Germinal center (tissue), 1 donor: ENCODE measurements around the gene ALDH3B1.

Experiments
- DNase-seq: peaks from one replicate; pipeline ENCODE4 v3.0.0; 2012; ENCODE audit warnings: mixed read lengths, low spot score

Gene ALDH3B1

GRCh38 chr11:67997475-67997921 lies 12.6 kb upstream of the ALDH3B1 start:
- no peak for DNase-seq

GRCh38 chr11:67998150-67999045 lies 11.7 kb upstream of the ALDH3B1 start:
- no peak for DNase-seq

DNA sequence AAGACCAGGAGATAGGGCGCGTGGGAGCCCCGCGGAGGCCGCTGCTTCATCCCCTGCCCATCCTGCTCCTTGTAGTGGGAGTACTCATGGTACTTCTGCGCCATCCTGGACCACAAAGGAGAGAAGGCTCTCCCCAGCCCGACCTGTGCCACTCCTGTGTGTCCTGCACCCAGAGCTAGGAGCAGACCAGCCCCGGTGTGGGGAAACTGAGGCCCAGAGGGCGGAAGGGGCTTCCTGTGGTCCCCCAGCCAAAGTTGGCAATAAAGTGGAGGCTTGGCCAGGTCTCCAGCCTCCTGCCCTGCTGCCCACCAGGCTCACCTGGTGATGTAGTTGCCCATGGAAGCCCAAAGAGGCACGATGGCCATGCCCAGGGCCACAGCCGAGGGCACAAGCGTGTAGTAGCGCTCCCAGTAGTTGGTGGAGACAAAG lies 10.9 kb upstream of the ALDH3B1 start:
- DNase-seq: no peak

DNA sequence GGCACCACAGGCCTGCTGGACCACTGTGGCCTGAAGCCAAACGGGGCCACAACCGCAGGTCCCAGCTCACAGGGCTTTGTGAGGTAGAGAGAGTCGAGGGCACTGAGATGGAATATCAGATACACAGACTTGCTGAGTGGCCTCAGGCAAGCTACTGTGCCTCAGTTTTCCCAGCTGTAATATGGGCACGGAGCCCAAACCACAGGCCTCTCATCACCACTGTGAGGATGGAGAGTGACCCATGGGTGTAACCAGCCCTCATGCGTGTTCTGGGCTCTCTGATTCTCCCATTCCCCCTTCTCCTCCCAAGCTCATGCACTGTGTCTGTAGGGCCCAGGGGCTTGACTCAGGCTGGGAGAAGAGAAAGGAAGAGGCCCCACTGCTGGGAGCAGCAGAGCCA lies 10.4 kb upstream of the ALDH3B1 start:
- DNase-seq: no peak

- peak; percentile 79 for DNase-seq
Observed at GRCh38 chr11:68002575-68002937, 7.6 kb upstream of the ALDH3B1 start.

DNA sequence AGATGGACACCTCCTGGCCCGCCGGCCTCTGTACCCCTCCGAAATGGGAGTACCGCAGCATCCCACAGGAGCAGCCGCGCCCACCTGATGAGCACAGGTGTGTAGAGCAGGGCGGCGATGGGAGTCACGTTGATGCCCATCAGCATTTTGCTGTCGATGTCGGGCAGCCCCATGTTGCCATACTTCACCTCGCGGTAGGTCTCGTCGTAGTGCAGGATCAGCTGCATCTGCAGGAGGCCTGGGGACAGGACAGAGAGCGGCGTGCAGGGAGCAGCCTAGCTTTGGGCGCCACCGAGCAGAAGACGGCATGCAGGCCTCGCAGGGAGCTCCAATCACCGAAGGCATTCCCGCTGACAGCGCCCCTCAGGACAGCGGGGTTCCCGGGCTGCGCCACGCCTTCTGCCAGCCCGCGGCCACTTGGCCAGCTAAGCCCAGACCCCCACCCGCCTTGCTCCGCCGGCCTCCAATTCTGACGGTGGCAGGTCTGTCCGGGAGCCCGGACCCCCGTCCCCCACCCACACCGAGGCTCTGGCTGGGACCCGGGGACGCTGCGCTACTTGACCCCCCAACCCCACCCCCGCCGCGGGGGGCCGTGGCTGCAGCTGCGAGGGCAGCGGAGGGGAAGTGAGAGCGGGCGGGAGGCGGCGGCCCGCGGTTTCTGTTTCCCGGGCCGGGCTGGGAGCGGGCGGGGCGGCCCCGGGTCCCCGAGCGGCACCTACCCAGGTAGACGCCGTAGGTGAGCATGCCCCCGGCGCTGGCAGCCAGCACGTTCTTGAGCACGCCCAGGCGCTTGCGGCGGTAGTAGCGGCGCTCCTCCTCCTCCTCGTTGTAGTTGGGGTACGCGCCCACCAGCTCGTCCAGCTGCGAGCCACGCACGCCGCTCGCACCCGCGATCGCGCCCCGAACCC lies 6.9 kb upstream of the ALDH3B1 start:
- DNase-seq: peak; percentile 72

GRCh38 chr11:68003846-68004550 lies 6.1 kb upstream of the ALDH3B1 start, which contains the start of gene UNC93B1:
UNC93B1 (minus strand) TSS chr11:68004097; CDS start chr11:68004043, 54 bp downstream.
- peak; percentile 69 for DNase-seq

DNA sequence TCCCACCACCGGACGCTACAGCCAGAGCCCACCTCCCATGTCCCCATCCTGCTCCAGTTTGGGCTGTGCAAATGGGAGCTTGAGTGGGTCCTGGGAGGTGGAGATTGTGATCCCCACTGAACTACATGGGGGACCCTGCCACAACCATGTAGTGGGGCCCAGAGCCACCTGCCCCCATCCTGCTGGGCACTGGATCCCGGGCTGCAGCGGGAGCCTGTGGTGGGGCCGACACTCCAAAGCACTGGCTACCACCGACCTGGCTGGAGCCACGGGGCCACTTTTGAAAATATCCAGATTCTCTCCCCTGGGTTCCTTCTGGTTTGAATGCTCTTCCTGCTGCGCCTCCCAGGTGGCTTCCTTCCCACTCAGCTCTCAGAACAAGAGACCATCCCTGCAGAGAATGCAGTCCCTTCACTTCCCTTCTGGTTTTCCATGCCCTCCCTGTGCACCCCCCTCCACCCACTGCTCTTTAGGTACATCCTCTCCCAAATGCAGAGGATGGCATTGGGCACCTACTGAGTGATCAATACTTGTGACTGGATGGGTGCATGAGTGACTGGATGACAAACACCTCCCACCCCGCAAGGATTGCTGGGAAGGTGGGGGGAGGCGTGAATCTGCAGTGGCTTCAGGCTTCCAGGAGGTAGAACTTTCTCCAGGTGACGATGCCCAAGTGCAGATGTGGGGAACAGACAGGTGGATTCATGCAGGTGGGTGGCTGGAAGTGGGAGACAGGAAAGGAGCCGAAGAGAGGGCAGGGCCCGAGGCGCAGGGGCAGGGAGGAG lies 5.4 kb upstream of the ALDH3B1 start:
- DNase-seq: no peak

DNA sequence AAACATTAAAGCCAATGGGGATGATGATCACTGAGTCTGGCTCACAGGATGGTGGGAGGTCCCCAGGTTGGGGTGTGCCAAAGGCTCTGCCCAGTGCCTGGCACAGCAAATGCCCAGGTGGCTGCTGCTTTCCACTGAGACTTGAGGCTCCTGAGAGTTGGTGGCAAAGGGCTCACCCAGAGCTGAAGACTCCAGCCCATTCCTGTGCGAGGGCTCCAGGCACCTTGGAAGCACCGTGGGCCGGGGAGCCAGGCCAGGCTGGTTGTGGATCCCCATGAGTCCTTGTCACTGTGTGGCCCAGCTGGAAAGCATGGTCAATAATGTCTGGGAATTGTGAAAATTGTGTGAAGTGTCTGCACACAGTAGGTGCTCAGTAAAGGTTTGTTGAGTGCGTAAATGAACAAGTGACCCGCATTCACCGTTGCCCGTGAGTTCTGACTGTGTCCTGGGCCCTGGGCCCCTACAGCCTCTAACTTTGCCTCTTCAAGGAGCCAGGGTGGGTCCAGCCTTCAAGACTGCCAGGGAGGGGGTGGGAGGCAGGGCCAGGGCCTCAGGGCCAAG lies 3.4 kb upstream of the ALDH3B1 start:
- DNase-seq: no peak

DNA sequence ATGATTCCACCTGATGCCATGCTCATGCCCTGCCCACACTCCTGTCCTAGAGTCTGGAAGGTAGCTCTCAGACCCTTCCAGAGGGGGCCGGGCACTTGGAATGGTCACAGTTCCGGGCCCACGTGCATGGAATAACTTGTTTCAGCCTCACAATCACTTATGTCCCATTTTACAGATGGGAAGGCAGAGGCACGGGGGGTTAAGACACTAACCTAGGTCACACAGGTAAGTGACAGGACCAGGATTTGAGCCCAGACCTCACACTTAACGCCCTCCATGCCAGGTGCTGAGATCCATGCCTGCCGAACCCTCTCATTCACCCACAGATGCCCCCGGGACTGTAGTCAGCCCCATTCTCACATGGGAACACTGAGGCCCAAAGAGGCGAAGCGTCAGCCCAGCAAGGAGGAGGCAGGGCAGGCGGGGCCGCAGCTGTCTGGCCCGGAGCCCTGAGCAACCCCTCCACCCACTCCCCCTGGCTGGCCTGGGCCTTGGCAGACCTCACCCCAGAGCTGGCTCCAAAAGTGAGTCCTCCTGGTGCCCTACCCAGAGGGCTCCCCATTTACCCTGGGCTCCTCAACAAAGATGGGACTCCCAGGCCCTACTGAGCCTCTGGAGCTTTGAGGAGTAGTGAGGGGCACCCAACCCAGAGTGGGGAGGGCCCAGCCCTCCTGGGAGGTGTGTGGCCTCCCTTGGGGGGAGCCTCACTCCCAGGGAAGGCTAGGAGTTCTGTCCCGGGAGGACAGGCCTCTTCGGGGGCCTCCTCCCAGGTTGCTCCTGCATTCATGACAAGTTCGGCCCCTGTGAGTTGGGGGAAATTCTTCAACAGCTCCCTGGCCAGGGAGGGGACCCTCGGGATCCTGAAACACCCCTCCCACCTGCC lies 2.4 kb upstream of the ALDH3B1 start:
- DNase-seq: no peak

DNA sequence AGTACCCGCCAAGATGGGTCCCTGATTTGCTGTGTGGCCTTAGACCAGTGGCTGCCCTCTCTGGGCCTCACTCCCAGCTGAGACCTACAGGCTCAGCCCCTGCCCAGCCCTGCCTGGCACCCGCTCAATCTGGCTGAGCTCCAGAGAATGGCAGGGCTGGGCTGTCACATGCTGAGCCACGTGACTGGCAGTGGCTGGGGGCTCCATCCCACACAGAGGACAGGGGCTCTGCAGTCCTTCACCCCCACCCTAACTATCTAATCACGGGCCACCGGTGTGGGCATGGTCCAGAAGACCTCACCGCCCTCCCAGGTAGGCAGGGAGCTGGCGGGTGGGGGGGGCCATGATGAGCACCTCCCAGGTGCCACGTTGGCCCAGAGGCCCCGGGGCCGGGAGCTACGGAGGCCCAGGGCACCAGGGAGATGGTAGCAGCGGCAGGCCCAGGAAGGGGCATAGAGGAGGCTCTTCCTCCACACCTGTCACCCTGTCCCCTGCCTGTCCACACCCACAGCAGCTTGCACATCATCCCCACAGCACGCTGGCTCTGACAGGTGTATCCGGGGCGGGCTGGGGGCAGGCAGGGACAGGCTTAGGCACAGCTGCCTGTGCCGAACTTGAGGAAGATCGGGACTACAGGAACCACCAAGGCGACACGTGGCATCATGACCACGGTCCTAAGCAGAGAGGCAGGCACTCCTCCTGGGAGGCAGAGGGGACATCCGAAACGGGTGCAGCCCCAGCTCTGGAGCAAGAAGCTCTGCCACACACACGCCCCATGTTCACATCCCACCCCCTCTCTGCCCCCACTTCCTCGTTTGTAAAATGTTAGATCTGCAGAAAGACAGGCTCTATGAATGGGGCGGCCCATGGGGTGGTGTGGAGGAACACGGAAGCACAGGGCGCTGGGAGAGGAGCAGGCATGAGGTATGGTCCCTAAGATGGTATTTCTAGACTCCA lies 1.5 kb upstream of the ALDH3B1 start:
- DNase-seq: no peak

- DNase-seq: no peak
Observed at GRCh38 chr11:68009391-68010089, 587 bp upstream of the ALDH3B1 start.

DNA sequence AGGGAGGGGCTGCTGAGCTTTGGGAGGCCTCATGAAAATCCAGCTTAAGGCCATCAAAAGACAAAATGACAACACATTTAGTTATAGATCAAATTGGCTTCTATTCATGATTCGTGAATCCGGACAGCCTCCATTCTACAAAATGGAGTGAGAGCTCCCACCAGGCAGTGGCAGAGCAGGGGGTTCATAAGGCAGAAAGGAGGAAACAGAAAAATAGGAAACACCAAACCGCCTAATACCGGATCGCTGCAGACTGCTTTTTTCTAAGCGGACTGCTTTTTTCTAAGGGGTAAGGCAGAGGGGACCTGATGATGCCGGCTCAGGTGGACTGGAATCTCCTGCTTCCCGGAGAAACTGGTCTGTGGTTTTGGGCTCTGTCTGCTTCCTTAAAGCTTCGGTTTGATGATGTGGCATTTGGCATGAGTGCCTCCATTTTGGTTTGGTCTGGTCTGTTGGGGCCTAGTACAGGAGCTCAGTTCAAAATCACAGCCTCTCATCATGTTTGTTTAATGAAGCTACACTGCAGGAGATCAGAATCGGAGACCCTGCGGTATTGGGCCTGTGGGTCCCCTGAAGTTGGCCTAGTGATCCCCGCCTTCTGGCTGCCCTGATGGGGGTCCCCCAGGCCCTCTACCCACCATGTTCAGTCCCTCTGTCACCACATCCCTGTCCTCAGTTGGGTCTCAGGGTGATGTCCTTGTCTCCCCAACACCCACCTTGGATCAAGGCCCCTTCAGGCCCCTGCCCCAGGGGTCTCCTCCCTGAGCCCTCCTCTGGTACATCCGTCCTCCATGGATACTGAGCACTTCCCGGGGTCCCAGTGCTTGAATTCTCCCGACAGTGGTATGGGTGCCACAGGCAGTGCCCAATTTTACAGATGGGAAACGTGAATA lies 1.2 kb downstream of the ALDH3B1 start:
- DNase-seq: no peak

- no peak for DNase-seq
Observed at GRCh38 chr11:68012044-68012842, 2.1 kb downstream of the ALDH3B1 start.

GRCh38 chr11:68012843-68013610 lies 2.9 kb downstream of the ALDH3B1 start:
- no peak for DNase-seq
